ENCODE measurements around the gene KIF26A.

GRCh38 chr14:104224131-104224505 is 85.7 kb downstream of the KIF26A start:
- TF ChIP-seq CTCF (IDR thresholded peaks at IDR 0.05) (no peak), POLR2A (IDR thresholded peaks at IDR 0.05) (no peak)

Data from lower leg skin (tissue), 3 donors.